Ascending aorta (tissue), 2 donors: Measurements from ENCODE around the gene TMEM130. TPM values are rescaled to one million over a fixed set of nuclear protein-coding genes. Genes with fewer than 3 reads are reported as not detected.

Source experiments
- DNase-seq, 2 donors: peaks; one replicate each; pipeline ENCODE4 v3.0.0-alpha.2; 2019; ENCODE audit warnings: low spot score in 2 of 2
- H3K27ac ChIP-seq, 2 donors: fragments of 200-600 bp; sonication (generic); one replicate each; pipeline ENCODE4 v1.5.1; 2016 to 2017; ENCODE audit warnings: mild to moderate bottlenecking in 1 of 2
- H3K27me3 ChIP-seq: fragments of 200-600 bp; sonication (generic); one replicate; pipeline ENCODE4 v1.5.1; 2017
- H3K36me3 ChIP-seq, 2 donors: fragments of 200-600 bp; sonication (generic); one replicate each; pipeline ENCODE4 v1.5.1; 2016
- H3K4me1 ChIP-seq, 2 donors: fragments of 200-600 bp; sonication (generic); one replicate each; pipeline ENCODE4 v1.5.1; 2016 to 2017; ENCODE audit warnings: mild to moderate bottlenecking in 1 of 2
- H3K4me3 ChIP-seq, 2 donors: fragments of 200-600 bp; sonication (generic); one replicate each; pipeline ENCODE4 v1.5.1; 2016 to 2017; ENCODE audit warnings: mild to moderate bottlenecking in 1 of 2
- H3K9me3 ChIP-seq, 2 donors: fragments of 200-600 bp; sonication (generic); one replicate each; pipeline ENCODE4 v1.5.1; 2016
- CTCF ChIP-seq, 3 experiments: fragments of 200-600 bp in 2 of 3; fragments of 450-650 bp in 1 of 3; sonication (generic) in 2 of 3; IDR thresholded peaks; one replicate each; pipeline ENCODE4 v1.5.1; 2016 to 2019; ENCODE audit warnings: antibody characterized with exemption in 3 of 3, mild to moderate bottlenecking in 1 of 3, moderate library complexity in 1 of 3
- intact Hi-C: fragments of 100-400 bp; cut with DNase I; formaldehyde crosslinking; loops from one replicate; pipeline ENCODE4 v1.15.1; 2023
- total RNA-seq: library from RNA; depleted of rRNA; stranded (reverse); fragments of >200 nt; gene quantifications from one replicate; pipeline ENCODE4 v1.1.0, GENCODE V29; 2016

TMEM130 gene
- total RNA-seq, 1 donor from 2014 or later, result 33.6 TPM

- TF ChIP-seq CTCF (IDR thresholded peaks at IDR 0.05), result no peak
- Histone ChIP-seq H3K4me3 (no peak overlapping the region), H3K27ac (no peak overlapping the region), H3K4me1 (no peaks in the 10 kb centered on the region), H3K36me3 (no peaks in the 10 kb centered on the region), H3K9me3 (no peaks in the 10 kb centered on the region), H3K27me3 (no peaks in the 10 kb centered on the region)
- intact Hi-C loops, result no loop called here
- no peak for DNase-seq
These were observed 36.8 kb downstream of the TMEM130 start for GRCh38 chr7:98833022-98833421.

- peak in 2 of 3 experiments; percentile 34 to 37 for TF ChIP-seq CTCF (IDR thresholded peaks at IDR 0.05)
- no peaks in the 10 kb centered on the region for H3K36me3 ChIP-seq
- intact Hi-C loops, result no loop called here
- H3K4me3 ChIP-seq, result no peak overlapping the region
- no peaks in the 10 kb centered on the region for H3K9me3 ChIP-seq
- no peak overlapping the region for H3K27ac ChIP-seq
- no peak for DNase-seq
- H3K27me3 ChIP-seq, result no peaks in the 10 kb centered on the region
- H3K4me1 ChIP-seq, result peaks cover 0 to 6% of the 10 kb centered on the region in 2 donors
These were observed 38.1 kb downstream of the TMEM130 start for GRCh38 chr7:98831641-98832221.

DNA sequence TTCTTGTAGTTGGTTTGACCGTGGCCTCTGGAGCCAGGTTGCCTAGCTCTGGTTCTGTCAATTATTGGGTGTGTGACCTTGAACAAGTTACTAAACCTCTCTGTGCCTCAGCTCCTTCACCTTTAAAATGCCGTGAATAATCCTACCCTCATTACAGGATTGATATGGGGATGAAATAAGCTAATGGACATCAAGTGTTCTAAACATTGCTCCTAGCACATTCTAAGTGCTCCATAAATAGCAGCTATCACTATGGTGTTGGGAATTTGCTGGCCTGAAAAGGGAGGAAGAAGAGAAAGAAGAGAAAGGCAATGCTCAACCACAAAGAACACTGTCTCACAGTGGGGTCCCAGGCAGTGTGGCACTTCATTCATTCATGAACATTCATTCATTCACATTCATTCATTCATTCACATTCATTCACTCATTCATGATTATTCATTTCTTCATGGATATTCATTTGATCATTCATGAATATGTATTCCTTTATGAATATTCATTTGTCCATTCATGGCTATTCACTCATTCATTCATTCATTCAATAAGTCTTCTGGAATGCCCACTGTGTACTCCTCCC is 38.8 kb downstream of the TMEM130 start:
- H3K4me3 ChIP-seq, result no peak overlapping the region
- no peak for TF ChIP-seq CTCF (IDR thresholded peaks at IDR 0.05)
- H3K27ac ChIP-seq, result no peak overlapping the region
- intact Hi-C loops, result no loop called here
- H3K36me3 ChIP-seq, result no peaks in the 10 kb centered on the region
- DNase-seq, result no peak
- peaks cover 4 to 10% of the 10 kb centered on the region in 2 donors for H3K4me1 ChIP-seq
- H3K9me3 ChIP-seq, result no peaks in the 10 kb centered on the region
- H3K27me3 ChIP-seq, result no peaks in the 10 kb centered on the region

DNA sequence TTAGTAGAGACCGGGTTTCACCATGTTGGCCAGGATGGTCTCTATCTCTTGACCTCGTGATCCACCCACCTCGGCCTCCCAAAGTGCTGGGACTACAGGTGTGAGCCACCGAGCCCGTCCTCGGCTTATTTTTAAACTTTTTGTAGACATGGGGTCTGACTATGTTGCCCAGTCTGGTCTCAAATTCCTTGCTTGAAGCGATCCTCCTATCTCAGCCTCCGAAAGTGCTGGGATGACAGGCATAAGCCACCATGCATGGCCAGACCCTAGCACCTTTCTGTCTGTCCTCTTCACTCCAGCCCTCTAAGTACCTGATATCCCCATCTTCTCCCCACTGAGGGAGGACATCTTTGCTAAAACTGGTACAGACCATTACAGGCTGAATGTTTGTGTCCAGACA is 41.4 kb downstream of the TMEM130 start:
- Histone ChIP-seq H3K27me3 (no peaks in the 10 kb centered on the region), H3K4me1 (peaks cover 4 to 10% of the 10 kb centered on the region in 2 donors), H3K4me3 (no peak overlapping the region), H3K36me3 (no peaks in the 10 kb centered on the region), H3K9me3 (no peaks in the 10 kb centered on the region), H3K27ac (no peak overlapping the region)
- TF ChIP-seq CTCF (IDR thresholded peaks at IDR 0.05), result no peak
- intact Hi-C loops, result loop anchor here (5.0 kb wide), 2 partner anchors 211 to 546 kb away; partner anchors contain the start of genes BRI3 and NPTX2
- no peak for DNase-seq

DNA sequence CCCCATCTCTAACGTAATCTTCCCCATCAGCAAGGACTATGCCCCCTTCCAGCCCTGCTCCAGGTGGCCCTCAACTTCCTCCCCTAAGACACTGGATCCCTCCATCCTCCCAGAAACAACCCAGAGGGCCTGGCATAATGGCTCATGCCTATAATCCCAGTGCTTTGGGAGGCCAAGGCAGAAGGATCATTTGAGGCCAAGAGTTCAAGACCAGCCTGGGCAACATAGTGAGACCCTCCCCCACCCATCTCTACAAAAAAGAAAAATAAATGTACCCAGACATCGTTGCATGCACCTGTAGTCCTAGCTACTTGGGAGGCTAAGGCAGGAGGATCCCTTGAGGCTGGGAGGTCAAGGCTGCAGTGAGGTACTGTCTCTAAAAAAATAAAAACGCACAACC is 42.6 kb downstream of the TMEM130 start:
- TF ChIP-seq CTCF (IDR thresholded peaks at IDR 0.05), result no peak
- DNase-seq, result no peak
- Histone ChIP-seq H3K4me3 (peak overlapping the region in 1 of 2 donors; percentile 10), H3K27ac (peak overlapping the region; percentile 81), H3K36me3 (no peaks in the 10 kb centered on the region), H3K27me3 (no peaks in the 10 kb centered on the region), H3K9me3 (no peaks in the 10 kb centered on the region), H3K4me1 (peaks cover 4 to 10% of the 10 kb centered on the region in 2 donors)
- intact Hi-C loops, result loop anchor here (1.0 to 5.0 kb wide), 4 partner anchors 14 to 545 kb away; partner anchors contain the start of genes BRI3 and NPTX2
